ENCODE results near the gene XRN2. TPM values are rescaled to one million over a fixed set of nuclear protein-coding genes. Genes with fewer than 3 reads are reported as not detected.
A peak's percentile ranks its signal among the peaks of the same experiment; 100 is the strongest.

XRN2 gene
- total and polyA plus RNA-seq, 4 donors = 20.9 to 40.3 (median 25.2) TPM

GRCh38 chr20:21302664-21303060 is 469 bp upstream of the XRN2 start:
- Histone ChIP-seq H3K9me3 (ENCODE audit: control insufficient read depth in 4 of 4, low read length in 3 of 4) (no peaks in the 10 kb centered on the region), H3K9ac (ENCODE audit: low read depth in 1 of 2, low read length in 2 of 2) (peak overlapping the region; percentile 66 to 94), H3K4me1 (ENCODE audit: control insufficient read depth in 4 of 4, insufficient read depth in 4 of 4, low read length in 3 of 4) (peaks cover 5 to 19% (median 12%) of the 10 kb centered on the region in 4 donors), H3K27me3 (ENCODE audit: control insufficient read depth in 4 of 4, insufficient read depth in 4 of 4, low read length in 3 of 4) (no peaks in the 10 kb centered on the region), H3K4me3 (ENCODE audit: low read depth in 1 of 3, low read length in 3 of 3) (peak overlapping the region; percentile 79 to 97 (median 86)), H3K36me3 (ENCODE audit: control insufficient read depth in 4 of 4, insufficient read depth in 3 of 4, low read depth in 1 of 4, low read length in 3 of 4) (no peaks in the 10 kb centered on the region), H3K27ac (ENCODE audit: low read depth in 1 of 2, low read length in 2 of 2) (peak overlapping the region; percentile 93 to 100)
- TF ChIP-seq RAD21 (IDR thresholded peaks at IDR 0.05) (no peak), YY1 (IDR thresholded peaks at IDR 0.05) (peak; percentile 21)
- DNase-seq (ENCODE audit: low spot score) = no peak
- 6% methylated on average over 12 of the region's 12 CpGs for WGBS

GRCh38 chr20:21303872-21304586 is 898 bp downstream of the XRN2 start:
- Histone ChIP-seq H3K9me3 (ENCODE audit: control insufficient read depth in 4 of 4, low read length in 3 of 4) (no peaks in the 10 kb centered on the region), H3K4me3 (ENCODE audit: low read depth in 1 of 3, low read length in 3 of 3) (peak overlapping the region; percentile 79 to 97 (median 86)), H3K36me3 (ENCODE audit: control insufficient read depth in 4 of 4, insufficient read depth in 3 of 4, low read depth in 1 of 4, low read length in 3 of 4) (peaks cover 0 to 6% (median 0%) of the 10 kb centered on the region in 4 donors), H3K9ac (ENCODE audit: low read depth in 1 of 2, low read length in 2 of 2) (peak overlapping the region; percentile 66 to 91), H3K27me3 (ENCODE audit: control insufficient read depth in 4 of 4, insufficient read depth in 4 of 4, low read length in 3 of 4) (no peaks in the 10 kb centered on the region), H3K27ac (ENCODE audit: low read depth in 1 of 2, low read length in 2 of 2) (peak overlapping the region; percentile 93 to 100), H3K4me1 (ENCODE audit: control insufficient read depth in 4 of 4, insufficient read depth in 4 of 4, low read length in 3 of 4) (peaks cover 5 to 23% (median 12%) of the 10 kb centered on the region in 4 donors)
- DNase-seq (ENCODE audit: low spot score) = no peak
- WGBS = under 1% methylated on average over 18 of the region's 18 CpGs
- peak in 1 of 2 donors; percentile 29 for TF ChIP-seq RXRA (IDR thresholded peaks at IDR 0.05)
- no peak for TF ChIP-seq SP1 (IDR thresholded peaks at IDR 0.05)
- TF ChIP-seq YY1 (IDR thresholded peaks at IDR 0.05) = no peak
- TF ChIP-seq NR2F2 (IDR thresholded peaks at IDR 0.05) = peak; percentile 27
- TF ChIP-seq RAD21 (IDR thresholded peaks at IDR 0.05) = peak in 1 of 2 donors; percentile 26

GRCh38 chr20:21308340-21308739 is 5.2 kb downstream of the XRN2 start:
- Histone ChIP-seq H3K9ac (ENCODE audit: low read depth in 1 of 2, low read length in 2 of 2) (no peak overlapping the region), H3K36me3 (ENCODE audit: control insufficient read depth in 4 of 4, insufficient read depth in 3 of 4, low read depth in 1 of 4, low read length in 3 of 4) (peaks cover 0 to 6% (median 0%) of the 10 kb centered on the region in 4 donors), H3K27ac (ENCODE audit: low read depth in 1 of 2, low read length in 2 of 2) (no peak overlapping the region), H3K4me3 (ENCODE audit: low read depth in 1 of 3, low read length in 3 of 3) (no peak overlapping the region), H3K4me1 (ENCODE audit: control insufficient read depth in 4 of 4, insufficient read depth in 4 of 4, low read length in 3 of 4) (peaks cover 9 to 20% (median 17%) of the 10 kb centered on the region in 4 donors), H3K9me3 (ENCODE audit: control insufficient read depth in 4 of 4, low read length in 3 of 4) (no peaks in the 10 kb centered on the region), H3K27me3 (ENCODE audit: control insufficient read depth in 4 of 4, insufficient read depth in 4 of 4, low read length in 3 of 4) (no peaks in the 10 kb centered on the region)
- TF ChIP-seq RAD21 (IDR thresholded peaks at IDR 0.05) (no peak), SP1 (IDR thresholded peaks at IDR 0.05) (no peak), FOXA1 (IDR thresholded peaks at IDR 0.05) (no peak), GABPA (IDR thresholded peaks at IDR 0.05 in 1 of 2, conservative IDR thresholded peaks at IDR 0.05 in 1 of 2) (no peak), REST (IDR thresholded peaks at IDR 0.05) (no peak), FOXA2 (IDR thresholded peaks at IDR 0.05) (no peak), YY1 (IDR thresholded peaks at IDR 0.05) (no peak), HNF4G (IDR thresholded peaks at IDR 0.05) (no peak), TAF1 (conservative IDR thresholded peaks at IDR 0.05) (no peak), JUND (IDR thresholded peaks at IDR 0.05) (no peak), ZBTB33 (IDR thresholded peaks at IDR 0.05) (no peak), CTCF (IDR thresholded peaks at IDR 0.05; ENCODE audit: low read depth, low read length, missing input control) (no peak), RXRA (IDR thresholded peaks at IDR 0.05) (no peak), MAX (IDR thresholded peaks at IDR 0.05) (no peak), HNF4A (conservative IDR thresholded peaks at IDR 0.05) (no peak), EGR1 (IDR thresholded peaks at IDR 0.05; ENCODE audit: low read depth in 2 of 2) (no peak), NR2F2 (IDR thresholded peaks at IDR 0.05) (no peak)
- DNase-seq (ENCODE audit: low spot score) = no peak
- 92% methylated on average over 2 of the region's 2 CpGs for WGBS

All from liver (tissue), 9 donors.